Measurements from ENCODE around the gene MINK1. TPM values are rescaled to one million over a fixed set of nuclear protein-coding genes. Genes with fewer than 3 reads are reported as not detected.
A peak's percentile ranks its signal among the peaks of the same experiment; 100 is the strongest.
"Not testable (repeated sequence)": the region's sequence is repeated elsewhere in the genome, so short reads cannot be mapped to it uniquely, and the experiment has no call there.

The MINK1 gene
- polyA plus RNA-seq, 4 donors = 56.6 to 69.2 (median 59.0) TPM

GRCh38 chr17:4896332-4897197 lies 63.4 kb downstream of the MINK1 start:
- no peak for DNase-seq (ENCODE audit: low read depth in 4 of 4, low spot score in 3 of 4)

DNA sequence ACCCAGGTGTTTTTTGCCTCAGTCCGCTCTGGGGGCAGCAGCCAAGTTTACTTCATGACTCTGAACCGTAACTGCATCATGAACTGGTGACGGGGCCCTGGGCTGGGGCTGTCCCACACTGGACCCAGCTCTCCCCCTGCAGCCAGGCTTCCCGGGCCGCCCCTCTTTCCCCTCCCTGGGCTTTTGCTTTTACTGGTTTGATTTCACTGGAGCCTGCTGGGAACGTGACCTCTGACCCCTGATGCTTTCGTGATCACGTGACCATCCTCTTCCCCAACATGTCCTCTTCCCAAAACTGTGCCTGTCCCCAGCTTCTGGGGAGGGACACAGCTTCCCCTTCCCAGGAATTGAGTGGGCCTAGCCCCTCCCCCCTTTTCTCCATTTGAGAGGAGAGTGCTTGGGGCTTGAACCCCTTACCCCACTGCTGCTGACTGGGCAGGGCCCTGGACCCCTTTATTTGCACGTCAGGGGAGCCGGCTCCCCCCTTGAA lies 64.1 kb downstream of the MINK1 start:
- DNase-seq (ENCODE audit: low read depth in 4 of 4, low spot score in 3 of 4) = no peak

GRCh38 chr17:4897785-4898184 lies 64.6 kb downstream of the MINK1 start:
- no peak for DNase-seq (ENCODE audit: low read depth in 4 of 4, low spot score in 3 of 4)

GRCh38 chr17:4898351-4898750 lies 65.2 kb downstream of the MINK1 start:
- DNase-seq (ENCODE audit: low read depth in 4 of 4, low spot score in 3 of 4) = no peak

DNA sequence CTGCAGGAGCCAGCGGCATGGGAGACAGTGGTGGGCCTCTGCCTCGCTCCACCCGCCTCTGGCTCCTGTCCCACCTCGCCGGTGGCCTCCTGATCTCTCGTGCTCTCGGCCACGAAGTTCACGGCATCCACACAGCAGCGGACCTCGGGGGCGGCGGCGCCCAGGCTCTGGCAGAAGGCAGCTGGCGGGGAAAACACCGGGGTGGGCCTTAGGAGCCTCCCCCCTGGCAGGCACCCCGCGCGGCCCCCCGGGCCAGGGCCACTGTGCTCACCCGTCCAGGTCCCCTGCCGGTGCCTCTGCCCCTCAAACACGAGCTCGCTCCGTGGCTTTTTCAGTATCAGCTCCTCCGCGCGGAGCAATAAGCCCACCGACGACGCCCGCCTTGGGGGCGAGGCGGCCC lies 65.8 kb downstream of the MINK1 start:
- DNase-seq (ENCODE audit: low read depth in 4 of 4, low spot score in 3 of 4) = no peak

- peak in 2 of 4 donors; percentile 49 to 67 for DNase-seq (ENCODE audit: low read depth in 4 of 4, low spot score in 3 of 4)
Observed at GRCh38 chr17:4899341-4900230, 66.4 kb downstream of the MINK1 start, which contains the start of gene C17orf107. C17orf107 (plus strand) TSS chr17:4899536; CDS start chr17:4899763, 227 bp downstream.

DNA sequence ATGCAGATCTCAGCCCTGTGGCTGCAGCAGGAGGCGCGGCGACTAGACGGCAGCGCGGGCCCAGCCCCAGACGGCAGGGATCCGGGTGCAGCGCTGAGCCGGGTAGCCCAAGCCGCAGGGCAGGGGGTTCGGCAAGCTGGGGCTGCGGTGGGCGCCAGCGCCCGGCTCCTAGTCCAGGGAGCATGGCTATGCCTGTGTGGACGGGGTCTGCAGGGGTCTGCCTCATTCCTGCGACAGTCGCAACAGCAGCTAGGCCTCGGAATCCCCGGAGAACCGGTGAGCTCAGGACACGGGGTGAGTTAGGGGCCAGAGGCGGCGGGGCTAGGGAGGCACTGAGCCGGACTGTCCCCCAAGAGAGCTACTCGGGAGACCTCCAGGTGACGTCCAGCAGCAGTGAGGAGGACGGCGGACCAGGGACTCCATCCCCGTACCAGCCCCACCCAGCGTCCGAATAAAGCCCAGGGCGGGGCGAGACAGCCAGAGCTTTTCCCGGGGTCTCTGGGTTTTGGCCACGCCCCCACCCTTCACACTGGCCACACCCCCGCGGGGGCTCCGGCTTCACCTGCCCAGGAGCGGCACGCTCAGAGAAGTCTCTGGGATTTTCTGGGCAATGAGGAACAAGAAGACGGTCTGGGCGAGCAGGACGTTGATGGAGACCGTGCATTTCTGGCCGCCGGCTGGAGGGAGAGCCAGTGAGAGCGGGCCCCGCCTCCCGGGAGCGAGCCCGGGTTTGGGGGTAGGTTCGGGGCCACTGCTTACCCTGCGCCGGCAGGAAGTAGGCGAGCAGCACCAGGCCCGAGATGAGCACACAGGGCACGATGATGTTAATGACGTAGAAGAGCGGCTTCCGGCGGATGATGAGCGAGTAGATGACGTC lies 67.3 kb downstream of the MINK1 start:
- DNase-seq (ENCODE audit: low read depth in 4 of 4, low spot score in 3 of 4) = no peak

- no peak for DNase-seq (ENCODE audit: low read depth in 4 of 4, low spot score in 3 of 4)
Observed at GRCh38 chr17:4901108-4901647, 68.0 kb downstream of the MINK1 start.

DNA sequence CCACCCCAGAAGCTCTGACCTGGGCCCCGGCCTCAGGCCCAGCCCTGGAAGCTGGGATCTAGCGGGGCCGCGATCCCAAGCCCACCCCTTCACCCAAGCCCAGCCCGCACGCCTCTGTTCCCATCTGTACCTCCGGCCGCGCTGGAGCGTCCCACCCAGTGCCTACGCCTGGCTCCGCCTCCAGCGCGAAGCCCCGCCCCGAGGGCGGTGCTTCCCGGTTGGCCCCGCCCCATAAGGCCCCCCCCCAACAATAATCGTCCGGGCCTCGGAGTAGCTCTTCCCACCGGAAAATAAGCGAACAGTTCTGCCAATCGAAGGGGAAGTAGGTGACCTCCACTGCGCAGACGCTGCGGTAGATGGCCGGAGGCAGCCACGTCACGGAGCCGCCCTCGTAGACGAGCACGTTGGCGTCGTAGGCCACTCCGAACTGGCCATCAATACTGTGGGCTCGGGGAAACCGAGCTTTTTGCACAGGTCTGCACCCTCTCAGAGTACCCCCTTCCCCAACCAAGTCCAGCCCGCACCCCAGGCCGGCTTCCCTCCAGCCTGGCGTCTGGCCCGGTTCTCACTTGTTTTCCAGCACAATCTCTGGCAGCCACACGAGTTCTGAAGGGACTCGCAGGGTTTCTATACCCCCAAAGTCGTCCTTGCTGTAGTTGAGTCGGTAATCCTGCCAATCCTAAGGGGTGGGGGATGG lies 68.7 kb downstream of the MINK1 start:
- no peak for DNase-seq (ENCODE audit: low read depth in 4 of 4, low spot score in 3 of 4)

DNA sequence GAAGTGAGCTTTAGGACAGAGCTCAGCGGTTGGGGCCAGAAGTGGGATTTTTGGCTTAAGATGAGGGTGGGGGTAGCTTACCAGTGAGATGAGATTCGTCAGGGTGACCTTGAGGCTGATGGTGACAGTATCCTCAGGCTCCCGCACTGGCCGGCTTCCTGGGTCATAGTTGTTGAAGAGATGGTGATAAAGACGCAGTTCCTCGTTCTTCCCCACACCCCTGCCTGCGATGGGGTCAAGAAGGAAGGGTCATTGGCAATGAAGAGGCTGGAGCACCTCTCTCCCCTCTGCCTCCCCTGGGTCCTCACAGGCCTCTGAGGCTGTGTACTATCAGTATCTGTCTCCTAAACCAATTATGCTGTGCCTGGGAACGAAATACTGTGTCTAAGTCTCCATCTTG lies 69.4 kb downstream of the MINK1 start:
- DNase-seq (ENCODE audit: low read depth in 4 of 4, low spot score in 3 of 4) = no peak

DNA sequence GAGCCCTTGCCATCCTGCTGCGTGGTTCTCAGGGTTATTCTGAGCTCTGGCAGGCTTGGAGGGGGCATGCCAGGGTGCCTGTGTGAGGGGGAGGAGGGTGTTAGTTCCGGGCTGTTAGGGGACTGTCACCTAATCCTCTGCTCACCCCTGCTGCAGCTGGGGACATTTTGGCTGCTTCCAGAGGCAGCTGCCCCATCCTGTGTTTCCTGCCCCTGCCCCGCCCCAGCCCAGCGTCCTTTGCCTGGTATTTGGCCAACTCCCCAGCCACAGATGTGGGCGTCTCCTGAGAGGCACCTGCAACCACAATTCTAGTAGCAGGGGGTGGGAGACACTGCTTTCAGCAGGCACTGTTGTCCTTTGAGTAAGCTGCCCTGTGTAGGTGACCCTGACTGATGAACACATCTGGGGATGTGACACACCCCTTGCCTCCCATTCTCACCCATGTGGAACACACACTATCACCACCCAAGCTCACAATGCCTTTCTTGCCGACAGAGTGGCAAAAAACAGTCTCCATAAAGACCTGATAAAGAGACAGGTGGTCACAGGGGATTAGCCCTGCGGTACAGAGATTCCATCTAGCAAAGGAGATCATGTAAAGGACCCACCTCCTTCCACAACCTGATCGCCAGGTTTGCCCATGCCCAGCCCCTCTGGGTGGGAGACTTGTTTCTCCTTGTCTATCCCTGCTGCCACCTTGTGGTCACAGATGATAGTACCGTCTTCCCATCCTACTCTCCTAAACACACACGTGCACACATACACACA lies 70.1 kb downstream of the MINK1 start, which contains the start of gene CHRNE:
Gene CHRNE, minus strand, starts transcription at position 48 of the 768 bp plus-strand sequence. Its CDS starts 35 bp downstream, at position 13.
- peak in 2 of 4 donors; percentile 71 to 72 for DNase-seq (ENCODE audit: low read depth in 4 of 4, low spot score in 3 of 4)

- DNase-seq (ENCODE audit: low read depth in 4 of 4, low spot score in 3 of 4) = not testable (repeated sequence)
Observed at GRCh38 chr17:4906642-4907041, 73.5 kb downstream of the MINK1 start.

DNA sequence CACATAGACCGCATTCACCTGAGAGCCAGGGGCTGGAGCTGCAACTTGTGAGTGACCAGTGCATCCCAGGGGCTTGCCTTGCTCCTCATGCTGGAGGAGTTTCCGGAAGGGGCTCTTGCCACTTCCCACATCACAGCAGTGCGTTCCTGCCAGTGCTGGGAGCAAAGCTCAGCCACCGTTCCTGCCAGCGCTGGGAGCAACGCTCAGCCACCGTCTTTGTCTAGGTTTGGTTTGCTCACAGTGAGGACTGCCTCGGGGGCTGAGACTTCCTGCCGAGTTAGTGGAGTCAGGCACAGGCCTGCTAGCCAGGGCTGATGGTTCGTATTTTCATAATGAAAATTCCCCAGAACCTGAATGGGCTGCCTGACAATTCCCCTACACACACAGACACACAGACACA lies 75.2 kb downstream of the MINK1 start:
- no peak for DNase-seq (ENCODE audit: low read depth in 4 of 4, low spot score in 3 of 4)

GRCh38 chr17:4908711-4909496 lies 75.8 kb downstream of the MINK1 start:
- peak in 3 of 4 donors; percentile 68 to 82 (median 76) for DNase-seq (ENCODE audit: low read depth in 4 of 4, low spot score in 3 of 4)

- no peak for DNase-seq (ENCODE audit: low read depth in 4 of 4, low spot score in 3 of 4)
Observed at GRCh38 chr17:4913994-4914393, 80.9 kb downstream of the MINK1 start.

GRCh38 chr17:4914551-4914950 lies 81.4 kb downstream of the MINK1 start:
- not testable (repeated sequence) for DNase-seq (ENCODE audit: low read depth in 4 of 4, low spot score in 3 of 4)

- DNase-seq (ENCODE audit: low read depth in 4 of 4, low spot score in 3 of 4) = no peak
Observed at GRCh38 chr17:4919511-4920047, 86.4 kb downstream of the MINK1 start.

All from right renal pelvis (tissue), 4 donors.